Vagina (tissue), 2 donors: ENCODE results near the gene LCE1E.

Experiments
- CTCF ChIP-seq, 3 experiments: fragments of 450-650 bp in 2 of 3; fragments of 200-600 bp in 1 of 3; sonication (generic) in 1 of 3; IDR thresholded peaks; one replicate each; pipeline ENCODE4 v1.5.1; 2017 to 2019; ENCODE audit warnings: antibody characterized with exemption in 3 of 3, mild to moderate bottlenecking in 2 of 3, moderate library complexity in 2 of 3
- POLR2A ChIP-seq, 2 donors: fragments of 450-650 bp; IDR thresholded peaks; one replicate each; pipeline ENCODE4 v1.6.1; 2017; ENCODE audit warnings: antibody characterized with exemption in 2 of 2, mild to moderate bottlenecking in 2 of 2, moderate library complexity in 2 of 2
- POLR2AphosphoS5 ChIP-seq, 2 donors: sonication (generic); formaldehyde crosslinking; IDR thresholded peaks; one replicate each; pipeline ENCODE4 v1.9.0; 2017; ENCODE audit warnings: antibody characterized with exemption in 2 of 2, mild to moderate bottlenecking in 2 of 2, low read depth in 1 of 2; ENCODE audit not compliant: insufficient read depth in 1 of 2

DNA sequence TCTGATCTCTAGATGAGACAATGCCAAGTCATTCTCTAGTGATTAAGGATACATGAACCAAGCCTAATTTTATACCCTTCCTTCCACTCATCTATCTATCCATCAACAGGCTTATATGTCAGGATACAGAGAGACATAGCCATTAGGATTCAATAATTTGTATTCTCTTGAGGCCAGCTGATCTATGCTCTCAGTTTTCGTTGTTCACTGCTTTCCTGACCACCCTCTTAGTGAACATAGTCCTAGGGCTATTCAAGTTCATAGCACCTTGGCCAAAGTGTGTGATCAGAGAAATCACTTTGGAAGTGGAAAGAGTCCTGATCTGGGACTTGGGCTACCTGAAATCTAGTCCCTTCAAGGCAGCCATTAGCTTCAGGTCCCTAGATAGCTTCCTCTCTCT, 32.5 kb upstream of the LCE1E start:
- TF ChIP-seq CTCF (IDR thresholded peaks at IDR 0.05), result no peak
- TF ChIP-seq POLR2A (IDR thresholded peaks at IDR 0.05), result no peak
- no peak for TF ChIP-seq POLR2AphosphoS5 (IDR thresholded peaks at IDR 0.05; ENCODE audit: insufficient read depth in 1 of 2, low read depth in 1 of 2)
